GF-D8 (cell line): ENCODE results near the gene YWHAH.

Experiments
- DNase-seq: peaks from one replicate; lab custom pipeline; 2025; lab: John Stamatoyannopoulos, UW

The YWHAH gene

DNA sequence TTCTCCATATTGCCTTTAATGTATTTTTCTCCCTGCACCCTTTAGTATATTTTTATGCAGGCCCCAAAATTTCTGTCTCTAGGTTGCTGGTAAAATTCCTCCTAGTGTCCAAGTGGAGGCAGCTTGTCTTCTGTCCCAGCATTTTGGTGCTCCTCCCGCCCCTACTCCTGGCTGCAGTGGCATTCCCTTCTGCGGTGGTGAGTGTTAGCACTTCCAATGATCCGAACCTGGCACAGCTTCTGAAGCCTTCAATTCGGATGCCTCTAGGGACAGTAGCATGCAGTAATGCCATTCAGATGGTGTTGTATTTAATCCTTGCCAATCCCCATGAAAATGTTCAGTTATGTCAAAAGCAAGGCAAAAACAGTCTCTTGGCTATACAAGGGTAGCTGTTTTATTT, 5.9 kb downstream of the YWHAH start:
- DNase-seq = no peak

DNA sequence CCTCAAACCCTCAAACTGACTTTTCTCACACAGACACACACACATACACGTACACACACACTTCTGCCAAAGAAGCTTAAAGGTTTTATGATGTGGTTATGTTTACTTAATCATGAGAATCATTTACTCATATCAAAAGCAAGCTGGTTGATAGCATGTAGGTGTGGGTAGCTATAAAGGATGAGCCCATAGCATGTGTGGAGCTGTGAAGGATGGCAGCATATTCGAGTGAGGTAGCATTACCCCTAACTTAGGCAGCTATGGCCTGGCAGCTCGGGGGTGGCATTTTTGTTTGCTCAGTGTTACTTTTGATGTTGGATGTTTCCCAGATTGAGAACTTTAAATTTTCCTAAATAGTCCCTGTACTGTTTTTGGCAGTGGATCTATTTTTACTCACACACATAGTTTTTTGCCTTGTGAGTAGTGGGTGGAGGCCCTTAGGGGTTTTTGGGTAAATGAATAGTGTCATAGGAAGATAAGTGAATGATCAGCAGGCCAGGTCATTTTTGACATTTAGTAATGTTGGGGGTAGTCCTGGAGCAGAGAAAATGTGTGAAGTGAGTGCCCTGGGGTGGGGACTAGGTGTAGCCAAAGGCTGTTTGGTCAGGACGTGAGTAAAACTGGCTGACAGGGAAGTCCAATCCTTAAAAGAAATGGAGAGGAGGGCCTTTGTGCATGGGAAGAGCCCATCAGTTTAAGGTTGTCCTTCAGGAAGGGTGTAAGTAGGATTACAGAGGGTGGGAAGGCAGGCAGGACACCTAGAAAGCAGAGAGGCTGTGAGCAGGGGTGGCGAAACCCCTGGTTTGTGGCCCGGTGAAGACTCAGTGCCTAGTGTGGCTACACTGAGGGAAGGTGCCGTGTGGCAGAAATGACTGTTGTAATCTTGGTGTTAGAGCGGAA, 7.1 kb downstream of the YWHAH start:
- no peak for DNase-seq

DNA sequence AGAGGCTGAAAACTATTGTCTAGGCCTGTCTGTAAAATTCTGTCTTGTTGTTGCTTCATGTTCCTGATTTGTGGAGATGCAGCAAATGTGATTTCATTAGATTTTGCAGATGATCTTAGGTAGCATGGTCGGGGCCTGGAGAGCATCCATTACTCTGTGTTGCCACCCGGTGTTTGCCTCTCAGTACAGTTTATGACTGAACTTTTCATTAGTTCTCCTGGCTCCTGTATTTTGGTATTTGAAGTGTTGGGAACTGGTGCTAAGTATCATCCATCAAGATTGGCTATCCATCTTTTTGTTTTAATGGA, 7.7 kb downstream of the YWHAH start:
- no peak for DNase-seq

GRCh38 chr22:31952472-31952871, 8.1 kb downstream of the YWHAH start:
- DNase-seq = no peak

DNA sequence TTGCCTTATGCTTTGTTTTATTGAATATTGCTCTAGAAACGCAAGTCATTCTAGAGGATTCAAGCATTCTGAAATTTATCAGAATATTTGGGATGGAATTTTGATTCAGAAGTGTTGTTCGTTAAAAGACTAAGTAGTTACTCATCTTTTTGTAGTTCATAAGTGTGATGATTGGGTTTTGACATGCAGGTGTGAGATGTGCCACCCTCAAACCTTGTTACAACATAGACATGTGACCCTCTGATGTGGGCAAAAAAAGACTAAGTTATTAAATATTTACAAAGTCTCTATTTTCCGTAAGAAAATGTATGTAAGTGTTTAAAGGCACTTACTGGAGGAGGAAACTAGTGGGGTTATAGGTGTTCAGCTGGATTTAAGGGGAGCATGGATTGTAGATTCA, 8.9 kb downstream of the YWHAH start:
- no peak for DNase-seq

GRCh38 chr22:31954535-31955523, 10.5 kb downstream of the YWHAH start:
- no peak for DNase-seq

DNA sequence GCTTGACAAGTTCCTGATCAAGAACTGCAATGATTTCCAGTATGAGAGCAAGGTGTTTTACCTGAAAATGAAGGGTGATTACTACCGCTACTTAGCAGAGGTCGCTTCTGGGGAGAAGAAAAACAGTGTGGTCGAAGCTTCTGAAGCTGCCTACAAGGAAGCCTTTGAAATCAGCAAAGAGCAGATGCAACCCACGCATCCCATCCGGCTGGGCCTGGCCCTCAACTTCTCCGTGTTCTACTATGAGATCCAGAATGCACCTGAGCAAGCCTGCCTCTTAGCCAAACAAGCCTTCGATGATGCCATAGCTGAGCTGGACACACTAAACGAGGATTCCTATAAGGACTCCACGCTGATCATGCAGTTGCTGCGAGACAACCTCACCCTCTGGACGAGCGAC, 12.0 kb downstream of the YWHAH start:
- no peak for DNase-seq

DNA sequence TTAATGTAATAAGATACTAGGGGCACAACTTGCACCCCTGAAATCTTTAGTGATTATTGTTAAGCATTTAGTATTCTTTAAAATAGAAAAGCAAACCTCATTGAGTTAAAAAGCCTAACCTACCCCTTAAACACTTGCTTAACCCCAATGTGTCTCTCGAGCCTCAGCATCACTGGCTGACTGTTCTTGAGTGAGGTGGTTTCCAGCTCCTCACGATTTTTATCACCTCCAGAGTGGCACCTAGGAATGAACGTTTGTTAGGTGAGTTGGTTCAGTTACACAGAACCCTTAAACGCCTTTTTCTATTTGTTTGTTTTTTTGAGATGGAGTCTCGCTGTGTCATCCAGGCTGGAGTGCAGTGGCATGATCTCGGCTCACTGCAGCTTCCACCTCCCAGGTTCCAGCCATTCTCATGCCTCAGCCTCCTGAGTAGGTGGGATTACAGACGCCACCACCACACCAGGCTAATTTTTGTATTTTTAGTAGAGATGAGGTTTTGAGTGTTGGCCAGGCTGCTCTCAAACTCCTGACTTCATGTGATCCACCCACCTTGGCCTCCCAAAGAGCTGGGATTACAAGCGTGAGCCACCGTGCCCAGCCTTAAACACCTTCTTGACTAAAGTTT, 13.7 kb downstream of the YWHAH start:
- DNase-seq = no peak

DNA sequence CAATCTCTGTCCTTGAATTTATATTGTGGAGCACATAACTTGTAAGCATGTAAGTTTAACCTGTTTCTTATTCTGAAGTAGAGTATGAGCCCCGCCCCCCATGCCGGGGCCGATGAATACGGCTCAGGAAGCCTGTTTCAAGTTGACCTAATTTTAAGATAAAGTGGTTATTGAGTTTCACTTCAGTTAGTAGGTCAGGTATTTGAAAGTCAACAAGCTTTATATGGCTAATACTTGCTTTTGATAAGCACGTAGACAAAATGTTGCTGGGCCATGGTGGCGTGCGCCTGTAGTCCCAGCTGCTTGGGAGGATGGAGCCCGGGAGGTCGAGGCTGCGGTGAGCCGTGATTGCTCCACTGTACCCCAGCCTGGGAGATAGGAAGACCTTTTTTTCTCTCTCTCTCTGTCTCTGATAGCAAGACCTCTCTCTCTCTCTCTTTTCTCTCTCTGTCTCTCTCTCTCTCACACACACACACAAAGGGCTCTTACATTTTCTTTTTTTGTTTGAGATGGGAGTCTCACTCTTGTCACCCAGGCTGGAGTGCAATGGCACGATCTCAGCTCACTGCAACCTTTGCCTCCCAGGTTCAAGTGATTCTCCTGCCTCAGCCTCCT, 14.4 kb downstream of the YWHAH start:
- no peak for DNase-seq

DNA sequence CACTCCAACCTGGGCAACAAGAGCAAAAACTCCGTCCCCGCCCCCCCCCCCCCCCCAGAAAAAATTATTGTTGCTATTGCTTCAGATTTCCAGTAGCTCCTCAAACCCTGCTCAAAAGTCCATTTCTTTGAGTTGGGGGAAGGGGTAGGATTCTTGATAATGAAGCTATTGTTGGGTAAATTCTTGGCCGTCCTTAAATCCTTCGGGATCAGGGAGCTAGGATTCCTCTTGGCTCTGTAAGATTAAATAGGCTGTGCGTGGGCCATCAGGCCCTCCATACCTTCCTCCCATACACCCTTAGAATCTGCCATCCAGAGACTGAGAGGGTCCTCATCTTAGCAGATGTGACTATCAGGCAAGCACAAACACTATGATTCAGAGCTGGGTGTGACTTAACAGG, 16.4 kb downstream of the YWHAH start:
- no peak for DNase-seq

- no peak for DNase-seq
These were observed 18.2 kb downstream of the YWHAH start for GRCh38 chr22:31962387-31963125.

GRCh38 chr22:31968022-31968421, 23.7 kb downstream of the YWHAH start:
- DNase-seq = no peak

DNA sequence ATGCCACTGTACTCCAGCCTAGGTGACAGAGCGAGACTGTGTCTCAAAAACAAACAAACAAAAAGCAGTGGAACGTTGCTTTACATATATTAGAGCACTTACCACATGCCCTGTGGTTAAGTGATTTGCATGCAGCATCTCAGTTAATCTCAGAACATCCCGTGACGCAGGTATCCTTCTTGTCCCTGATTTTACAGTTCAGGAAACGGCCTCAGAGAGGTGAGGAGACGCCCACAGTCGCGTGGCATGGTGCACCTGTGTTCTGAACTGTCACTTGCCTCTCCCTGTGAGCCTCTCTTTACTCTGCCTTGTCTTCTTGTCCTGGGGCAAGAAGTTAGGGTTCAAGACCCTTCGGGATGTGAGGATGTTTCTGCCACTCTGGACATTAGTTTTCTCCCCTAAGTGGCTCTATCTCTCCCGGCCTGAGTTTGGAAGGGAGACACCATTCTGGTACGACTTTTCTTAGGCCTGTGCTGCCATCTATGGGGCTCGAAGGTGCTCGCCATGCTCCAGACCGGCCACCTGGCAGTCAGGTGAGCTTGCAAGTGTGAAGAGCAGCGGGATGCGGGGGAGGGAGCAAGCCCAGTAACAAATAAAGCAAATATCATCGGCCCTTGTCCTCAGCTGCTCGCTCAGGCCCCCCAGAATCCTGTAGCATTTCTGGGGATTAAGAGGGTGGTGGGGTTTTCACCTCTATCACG, 25.6 kb downstream of the YWHAH start:
- DNase-seq = no peak

DNA sequence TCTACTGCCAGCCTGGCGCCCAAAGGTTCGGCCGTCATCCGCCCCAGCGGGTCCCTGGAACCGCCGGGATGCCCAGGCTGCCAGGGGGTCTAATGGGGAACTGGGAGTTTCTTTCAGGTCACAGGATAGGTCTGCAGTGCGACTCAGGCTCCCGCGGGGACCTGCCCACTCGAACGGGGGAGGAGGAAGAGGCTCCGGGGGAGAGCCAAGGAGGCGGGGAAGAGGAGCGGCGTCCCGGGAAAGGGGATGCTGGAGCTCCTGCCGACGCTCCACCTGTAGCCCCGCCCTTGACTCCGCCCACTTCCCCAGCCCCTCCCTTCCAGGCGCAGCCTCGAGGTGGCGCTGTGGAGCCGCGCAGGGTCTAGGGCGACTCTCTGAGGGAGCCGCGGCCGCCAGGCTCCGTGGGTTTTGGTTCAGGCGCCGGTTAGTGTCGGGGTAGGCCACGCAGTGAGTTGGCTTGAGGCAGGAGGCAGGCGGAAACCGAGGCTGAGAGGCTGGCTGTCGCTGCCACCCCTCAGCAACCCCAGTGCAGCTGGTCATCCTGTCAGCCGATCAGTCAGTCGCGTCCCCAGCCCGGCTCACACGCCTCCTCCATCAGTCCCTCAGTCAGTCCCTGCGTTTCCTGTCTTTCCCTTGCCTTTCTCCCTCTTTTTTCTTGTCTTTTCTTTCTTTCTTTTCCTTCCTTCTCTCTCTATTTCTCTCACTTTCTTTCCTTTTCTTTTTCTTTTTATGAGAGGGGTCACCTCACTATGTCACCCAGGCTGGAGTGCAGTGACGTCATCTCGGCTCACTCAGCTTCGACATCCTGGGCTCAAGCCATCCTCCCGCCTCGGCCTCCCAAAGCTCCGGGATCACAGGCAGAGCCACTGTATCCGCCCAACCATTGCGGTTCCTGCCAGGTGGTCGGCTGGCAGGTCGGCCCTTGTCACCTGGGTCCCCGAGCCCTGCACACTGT, 26.4 kb downstream of the YWHAH start:
- no peak for DNase-seq

DNA sequence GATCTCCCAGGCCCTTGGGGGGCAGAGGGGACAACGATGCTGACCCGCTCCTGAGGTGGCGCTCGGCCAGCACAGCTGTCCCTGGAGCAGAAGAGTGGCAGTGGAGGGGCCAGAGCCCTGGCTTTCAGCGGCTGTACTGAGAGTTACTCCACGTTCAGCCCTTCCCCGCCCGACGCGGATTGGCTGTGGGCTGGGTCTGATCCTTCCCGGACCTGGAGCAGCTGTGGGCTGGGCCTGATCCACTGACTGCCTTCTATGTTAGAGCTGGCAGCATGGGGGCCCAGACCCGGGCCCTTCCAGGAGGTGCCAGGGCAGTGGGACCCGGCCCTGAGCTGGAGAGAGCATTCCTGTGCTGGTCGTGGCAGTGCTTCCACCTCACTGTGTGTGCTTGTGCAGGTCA, 27.8 kb downstream of the YWHAH start:
- DNase-seq = no peak

- no peak for DNase-seq
These were observed 29.4 kb downstream of the YWHAH start for GRCh38 chr22:31973739-31974138.

GRCh38 chr22:31977141-31977841, 33.0 kb downstream of the YWHAH start:
- no peak for DNase-seq

DNA sequence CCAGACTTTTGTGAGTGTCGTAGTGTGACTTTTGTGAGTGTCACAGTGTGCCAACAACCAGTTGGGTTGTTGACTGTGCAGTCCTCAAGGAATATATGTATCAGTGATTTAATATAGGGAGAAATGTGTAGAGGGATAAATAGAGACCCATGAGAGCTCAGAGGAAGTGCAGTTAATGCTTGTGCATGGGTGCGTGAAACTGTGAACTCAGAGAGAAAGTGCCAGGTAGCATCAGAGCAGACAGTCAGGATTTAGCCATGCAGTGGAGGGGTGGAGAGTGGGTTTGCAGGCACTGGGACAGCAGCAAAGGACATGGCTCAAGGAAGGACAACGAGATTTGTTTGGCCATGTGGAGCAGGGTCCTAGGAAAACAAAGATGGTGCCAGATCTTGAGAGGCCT, 33.6 kb downstream of the YWHAH start:
- no peak for DNase-seq

DNA sequence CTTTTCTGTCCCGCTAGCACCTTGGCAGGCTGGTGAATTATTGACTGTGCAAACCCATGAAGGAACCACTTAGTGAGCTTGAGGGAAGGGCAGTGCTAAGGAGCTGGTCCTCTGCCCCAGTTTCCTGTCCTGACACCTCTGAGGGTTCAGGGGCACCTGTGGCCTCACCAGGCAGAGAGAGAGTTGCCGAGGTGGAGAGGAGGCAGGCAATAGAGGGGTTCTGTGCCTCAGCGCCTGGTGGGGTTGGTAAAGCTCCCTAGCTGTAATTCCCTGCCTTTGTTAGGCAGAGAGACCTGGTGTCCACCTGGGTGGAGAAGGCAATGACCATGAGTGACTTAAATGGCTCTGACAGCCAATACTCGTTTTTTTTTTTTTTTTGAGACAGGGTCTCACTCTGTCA, 36.3 kb downstream of the YWHAH start:
- DNase-seq = no peak
